GM10266 (cell line): ENCODE results near the gene IGFBP5.

ENCODE experiments used
- DNase-seq: peaks from one replicate; pipeline ENCODE4 v3.0.0; 2012; ENCODE audit errors: extremely low spot score
- CTCF ChIP-seq: IDR thresholded peaks from 2 replicates; pipeline ENCODE4 v1.5.1; 2012; ENCODE audit warnings: mild to moderate bottlenecking, low read depth; ENCODE audit not compliant: control insufficient read depth, insufficient read depth; ENCODE audit errors: missing control alignments

Gene IGFBP5

GRCh38 chr2:216736326-216736725, 41.0 kb upstream of the IGFBP5 start:
- TF ChIP-seq CTCF = no peak
- DNase-seq = no peak

- TF ChIP-seq CTCF = no peak
- no peak for DNase-seq
Observed at GRCh38 chr2:216735668-216736067, 40.3 kb upstream of the IGFBP5 start.

GRCh38 chr2:216735086-216735485, 39.7 kb upstream of the IGFBP5 start:
- no peak for TF ChIP-seq CTCF
- no peak for DNase-seq

GRCh38 chr2:216733046-216733445, 37.7 kb upstream of the IGFBP5 start:
- no peak for TF ChIP-seq CTCF
- DNase-seq = no peak

- TF ChIP-seq CTCF = no peak
- DNase-seq = no peak
Observed at GRCh38 chr2:216732334-216732733, 37.0 kb upstream of the IGFBP5 start.

GRCh38 chr2:216731465-216731864, 36.1 kb upstream of the IGFBP5 start:
- no peak for DNase-seq
- TF ChIP-seq CTCF = no peak

GRCh38 chr2:216730871-216731270, 35.5 kb upstream of the IGFBP5 start:
- no peak for DNase-seq
- no peak for TF ChIP-seq CTCF
